SK-N-MC (cell line): ENCODE data around the gene SMOC1.

Experiments used
- EZH2 ChIP-seq: fragments of 200-600 bp; sonication (generic); IDR thresholded peaks from one replicate; pipeline ENCODE4 v1.6.1; 2017; ENCODE audit warnings: antibody characterized with exemption
- POLR2AphosphoS5 ChIP-seq: IDR thresholded peaks from 2 replicates; pipeline ENCODE4 v1.6.1; 2012; ENCODE audit warnings: mild to moderate bottlenecking, low read depth, low read length, borderline replicate concordance

DNA sequence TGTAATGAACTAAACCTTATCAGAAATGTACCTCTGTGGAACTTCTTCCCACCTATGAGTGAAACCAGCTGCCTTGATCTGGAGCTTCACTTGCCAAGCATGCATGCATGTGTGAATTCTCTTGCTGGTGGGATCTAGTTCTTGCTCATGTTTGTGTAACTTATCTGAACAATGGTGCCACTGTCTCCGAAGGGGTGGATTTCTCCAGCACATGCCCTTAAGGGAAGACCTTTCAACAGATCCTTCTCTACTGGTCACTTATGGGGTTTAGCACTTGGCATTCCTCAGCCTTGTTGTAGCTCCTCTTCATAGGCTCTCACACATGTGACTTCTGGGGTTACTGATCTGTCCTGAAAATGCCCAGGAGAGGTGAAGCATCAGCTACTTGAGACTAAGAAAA, 25.0 kb downstream of the SMOC1 start:
- TF ChIP-seq POLR2AphosphoS5 (no peak), EZH2 (no peak)
